ENCODE data around the gene DHFR2.

DHFR2 gene

GRCh38 chr3:94065819-94066480, 3.2 kb upstream of the DHFR2 start:
- H3K18ac ChIP-seq (ENCODE audit: low read length), result no peak overlapping the region
- peaks cover 7% of the 10 kb centered on the region for H3K79me1 ChIP-seq (ENCODE audit: low read length)
- H3K4ac ChIP-seq (ENCODE audit: low read depth, low read length), result no peak overlapping the region
- no peak overlapping the region for H3K4me2 ChIP-seq (ENCODE audit: low read length)
- no peak overlapping the region for H4K8ac ChIP-seq (ENCODE audit: low read depth, low read length)
- WGBS (ENCODE audit: extremely low coverage, insufficient coverage, insufficient read length), result no CpG with 5 or more reads among the region's 1 CpG
- H3K36me3 ChIP-seq (ENCODE audit: control insufficient read depth in 1 of 2, insufficient read depth in 2 of 2, low read length in 2 of 2), result no peaks in the 10 kb centered on the region
- H2AFZ ChIP-seq (ENCODE audit: insufficient read depth, low read length, poor library complexity), result no peak overlapping the region
- no peaks in the 10 kb centered on the region for H3K9me3 ChIP-seq (ENCODE audit: insufficient read depth, low read depth, low read length)
- H2BK5ac ChIP-seq (ENCODE audit: low read depth, low read length, poor library complexity), result no peak overlapping the region
- H3K9ac ChIP-seq (ENCODE audit: low read length), result no peak overlapping the region
- no peak overlapping the region for H4K91ac ChIP-seq (ENCODE audit: low read depth, low read length)
- H3K23ac ChIP-seq (ENCODE audit: low read length), result no peak overlapping the region
- H3K79me2 ChIP-seq (ENCODE audit: control insufficient read depth, insufficient read depth, low read length, poor library complexity), result peaks cover 4% of the 10 kb centered on the region
- H3K27ac ChIP-seq (ENCODE audit: low read depth, low read length), result no peak overlapping the region
- no peak overlapping the region for H3K4me3 ChIP-seq (ENCODE audit: low read depth, low read length)
- no peak overlapping the region for H3K14ac ChIP-seq (ENCODE audit: low read length)
- no peak overlapping the region for H2AK5ac ChIP-seq (ENCODE audit: low read length)
- DNase-seq, result no peak
- peaks cover 1 to 3% of the 10 kb centered on the region in 2 experiments for H3K4me1 ChIP-seq (ENCODE audit: control insufficient read depth in 1 of 2, insufficient read depth in 2 of 2, low read length in 2 of 2)
- no peak overlapping the region for H2BK120ac ChIP-seq (ENCODE audit: insufficient read depth, low read length, poor library complexity)
- no peak overlapping the region for H4K12ac ChIP-seq (ENCODE audit: low read depth, low read length)
- H3K27me3 ChIP-seq (ENCODE audit: insufficient read depth, low read length), result no peaks in the 10 kb centered on the region
- H2BK12ac ChIP-seq (ENCODE audit: low read length), result no peak overlapping the region

GRCh38 chr3:94065122-94065521, 2.4 kb upstream of the DHFR2 start:
- DNase-seq, result no peak
- H2BK12ac ChIP-seq (ENCODE audit: low read length), result no peak overlapping the region
- H3K9ac ChIP-seq (ENCODE audit: low read length), result no peak overlapping the region
- no peak overlapping the region for H2AK5ac ChIP-seq (ENCODE audit: low read length)
- H3K4me1 ChIP-seq (ENCODE audit: control insufficient read depth in 1 of 2, insufficient read depth in 2 of 2, low read length in 2 of 2), result peaks cover 1 to 3% of the 10 kb centered on the region in 2 experiments
- H3K79me1 ChIP-seq (ENCODE audit: low read length), result peaks cover 7% of the 10 kb centered on the region
- H4K12ac ChIP-seq (ENCODE audit: low read depth, low read length), result no peak overlapping the region
- H3K4me3 ChIP-seq (ENCODE audit: low read depth, low read length), result no peak overlapping the region
- no peak overlapping the region for H3K23ac ChIP-seq (ENCODE audit: low read length)
- H3K4ac ChIP-seq (ENCODE audit: low read depth, low read length), result no peak overlapping the region
- H4K91ac ChIP-seq (ENCODE audit: low read depth, low read length), result no peak overlapping the region
- H3K18ac ChIP-seq (ENCODE audit: low read length), result no peak overlapping the region
- H3K27ac ChIP-seq (ENCODE audit: low read depth, low read length), result no peak overlapping the region
- H3K36me3 ChIP-seq (ENCODE audit: control insufficient read depth in 1 of 2, insufficient read depth in 2 of 2, low read length in 2 of 2), result no peaks in the 10 kb centered on the region
- H2BK120ac ChIP-seq (ENCODE audit: insufficient read depth, low read length, poor library complexity), result no peak overlapping the region
- H3K27me3 ChIP-seq (ENCODE audit: insufficient read depth, low read length), result no peaks in the 10 kb centered on the region
- H2AFZ ChIP-seq (ENCODE audit: insufficient read depth, low read length, poor library complexity), result no peak overlapping the region
- H2BK5ac ChIP-seq (ENCODE audit: low read depth, low read length, poor library complexity), result no peak overlapping the region
- peaks cover 4% of the 10 kb centered on the region for H3K79me2 ChIP-seq (ENCODE audit: control insufficient read depth, insufficient read depth, low read length, poor library complexity)
- H4K8ac ChIP-seq (ENCODE audit: low read depth, low read length), result no peak overlapping the region
- no CpG with 5 or more reads among the region's 1 CpG for WGBS (ENCODE audit: extremely low coverage, insufficient coverage, insufficient read length)
- no peak overlapping the region for H3K14ac ChIP-seq (ENCODE audit: low read length)
- no peaks in the 10 kb centered on the region for H3K9me3 ChIP-seq (ENCODE audit: insufficient read depth, low read depth, low read length)
- H3K4me2 ChIP-seq (ENCODE audit: low read length), result no peak overlapping the region

GRCh38 chr3:94064243-94064860, 1.6 kb upstream of the DHFR2 start:
- H2AFZ ChIP-seq (ENCODE audit: insufficient read depth, low read length, poor library complexity), result no peak overlapping the region
- no peak overlapping the region for H2BK12ac ChIP-seq (ENCODE audit: low read length)
- H4K8ac ChIP-seq (ENCODE audit: low read depth, low read length), result no peak overlapping the region
- H3K4me3 ChIP-seq (ENCODE audit: low read depth, low read length), result no peak overlapping the region
- H3K4me2 ChIP-seq (ENCODE audit: low read length), result no peak overlapping the region
- no peak overlapping the region for H3K4ac ChIP-seq (ENCODE audit: low read depth, low read length)
- no peak overlapping the region for H4K12ac ChIP-seq (ENCODE audit: low read depth, low read length)
- H3K14ac ChIP-seq (ENCODE audit: low read length), result no peak overlapping the region
- H3K36me3 ChIP-seq (ENCODE audit: control insufficient read depth in 1 of 2, insufficient read depth in 2 of 2, low read length in 2 of 2), result peaks cover 2% of the 10 kb centered on the region in 2 experiments
- peaks cover 1 to 3% of the 10 kb centered on the region in 2 experiments for H3K4me1 ChIP-seq (ENCODE audit: control insufficient read depth in 1 of 2, insufficient read depth in 2 of 2, low read length in 2 of 2)
- WGBS (ENCODE audit: extremely low coverage, insufficient coverage, insufficient read length), result no CpG with 5 or more reads among the region's 6 CpGs
- H3K79me1 ChIP-seq (ENCODE audit: low read length), result peaks cover 7% of the 10 kb centered on the region
- H3K79me2 ChIP-seq (ENCODE audit: control insufficient read depth, insufficient read depth, low read length, poor library complexity), result peaks cover 4% of the 10 kb centered on the region
- no peak overlapping the region for H2AK5ac ChIP-seq (ENCODE audit: low read length)
- no peak overlapping the region for H3K9ac ChIP-seq (ENCODE audit: low read length)
- no peaks in the 10 kb centered on the region for H3K9me3 ChIP-seq (ENCODE audit: insufficient read depth, low read depth, low read length)
- no peak overlapping the region for H3K18ac ChIP-seq (ENCODE audit: low read length)
- H3K27me3 ChIP-seq (ENCODE audit: insufficient read depth, low read length), result no peaks in the 10 kb centered on the region
- H3K27ac ChIP-seq (ENCODE audit: low read depth, low read length), result no peak overlapping the region
- no peak overlapping the region for H2BK5ac ChIP-seq (ENCODE audit: low read depth, low read length, poor library complexity)
- H4K91ac ChIP-seq (ENCODE audit: low read depth, low read length), result no peak overlapping the region
- H3K23ac ChIP-seq (ENCODE audit: low read length), result no peak overlapping the region
- DNase-seq, result no peak
- H2BK120ac ChIP-seq (ENCODE audit: insufficient read depth, low read length, poor library complexity), result no peak overlapping the region

- Histone ChIP-seq H3K9ac (ENCODE audit: low read length) (peak overlapping the region; percentile 42), H3K4me3 (ENCODE audit: low read depth, low read length) (peak overlapping the region; percentile 53), H2BK12ac (ENCODE audit: low read length) (no peak overlapping the region), H3K4me2 (ENCODE audit: low read length) (peak overlapping the region; percentile 67), H2BK120ac (ENCODE audit: insufficient read depth, low read length, poor library complexity) (no peak overlapping the region), H3K36me3 (ENCODE audit: control insufficient read depth in 1 of 2, insufficient read depth in 2 of 2, low read length in 2 of 2) (peaks cover 2 to 4% of the 10 kb centered on the region in 2 experiments), H4K12ac (ENCODE audit: low read depth, low read length) (peak overlapping the region; percentile 57), H3K79me1 (ENCODE audit: low read length) (peaks cover 7% of the 10 kb centered on the region), H2AK5ac (ENCODE audit: low read length) (peak overlapping the region; percentile 69), H2AFZ (ENCODE audit: insufficient read depth, low read length, poor library complexity) (peak overlapping the region; percentile 75), H3K14ac (ENCODE audit: low read length) (no peak overlapping the region), H3K4ac (ENCODE audit: low read depth, low read length) (peak overlapping the region; percentile 71), H4K91ac (ENCODE audit: low read depth, low read length) (no peak overlapping the region), H2BK5ac (ENCODE audit: low read depth, low read length, poor library complexity) (no peak overlapping the region), H3K18ac (ENCODE audit: low read length) (no peak overlapping the region), H3K23ac (ENCODE audit: low read length) (no peak overlapping the region), H3K27me3 (ENCODE audit: insufficient read depth, low read length) (no peaks in the 10 kb centered on the region), H3K9me3 (ENCODE audit: insufficient read depth, low read depth, low read length) (no peaks in the 10 kb centered on the region), H3K79me2 (ENCODE audit: control insufficient read depth, insufficient read depth, low read length, poor library complexity) (peaks cover 4% of the 10 kb centered on the region), H3K4me1 (ENCODE audit: control insufficient read depth in 1 of 2, insufficient read depth in 2 of 2, low read length in 2 of 2) (peaks cover 1 to 3% of the 10 kb centered on the region in 2 experiments), H3K27ac (ENCODE audit: low read depth, low read length) (peak overlapping the region; percentile 85), H4K8ac (ENCODE audit: low read depth, low read length) (peak overlapping the region; percentile 66)
- no CpG with 5 or more reads among the region's 17 CpGs for WGBS (ENCODE audit: extremely low coverage, insufficient coverage, insufficient read length)
- DNase-seq, result no peak
These were observed 892 bp upstream of the DHFR2 start for GRCh38 chr3:94063496-94064119.

Measured in trophoblast cell (in vitro differentiated cells and primary cell).